Transverse colon (tissue), 4 donors: ENCODE data around the gene C4orf17. TPM values are rescaled to one million over a fixed set of nuclear protein-coding genes. Genes with fewer than 3 reads are reported as not detected.

Source experiments
- DNase-seq: peaks from one replicate; pipeline ENCODE4 v3.0.0-alpha.2; 2019
- H3K27ac ChIP-seq, 4 donors: fragments of 200-600 bp; sonication (generic); 2 replicates each; pipeline ENCODE4 v1.5.1; 2016 to 2018; ENCODE audit warnings: inconsistent platforms in 4 of 4
- H3K27me3 ChIP-seq: fragments of 200-600 bp; sonication (generic); 2 replicates; pipeline ENCODE4 v1.5.1; 2017; ENCODE audit warnings: inconsistent platforms
- H3K36me3 ChIP-seq, 4 donors: fragments of 200-600 bp; sonication (generic); 2 replicates each; pipeline ENCODE4 v1.5.1; 2017 to 2019; ENCODE audit warnings: inconsistent platforms in 4 of 4
- H3K4me1 ChIP-seq, 4 donors: fragments of 200-600 bp; sonication (generic); 2 replicates each; pipeline ENCODE4 v1.5.1; 2017 to 2020; ENCODE audit warnings: inconsistent platforms in 4 of 4
- H3K4me3 ChIP-seq, 4 donors: fragments of 200-600 bp; sonication (generic); 1 replicate in 1 of 4; 2 replicates in 3 of 4; pipeline versions ENCODE4 v1.5.1 to v1.6.1; 2017 to 2019; ENCODE audit warnings: inconsistent platforms in 4 of 4
- H3K9me3 ChIP-seq, 2 donors: fragments of 200-600 bp; sonication (generic); 2 replicates each; pipeline ENCODE4 v1.5.1; 2017 to 2019; ENCODE audit warnings: inconsistent platforms in 2 of 2
- CTCF ChIP-seq, 5 experiments: fragments of 200-600 bp in 3 of 5; fragments of 450-650 bp in 2 of 5; sonication (generic) in 3 of 5; IDR thresholded peaks; 1 replicate in 2 of 5; 2 replicates in 3 of 5; pipeline ENCODE4 v1.5.1; 2016 to 2017; ENCODE audit warnings: antibody characterized with exemption in 5 of 5, inconsistent platforms in 3 of 5, mild to moderate bottlenecking in 2 of 5, moderate library complexity in 1 of 5
- EP300 ChIP-seq: sonication (generic); formaldehyde crosslinking; IDR thresholded peaks from one replicate; pipeline ENCODE4 v1.6.1; 2017; ENCODE audit warnings: antibody characterized with exemption, low read depth
- POLR2A ChIP-seq: fragments of 450-650 bp; IDR thresholded peaks from one replicate; pipeline ENCODE4 v1.6.1; 2016; ENCODE audit warnings: antibody characterized with exemption, mild to moderate bottlenecking, moderate library complexity
- POLR2AphosphoS5 ChIP-seq, 3 donors: sonication (generic); formaldehyde crosslinking; IDR thresholded peaks; one replicate each; pipeline ENCODE4 v1.6.1; 2016; ENCODE audit warnings: antibody characterized with exemption in 3 of 3
- WGBS, 2 donors: methylation state at CpG; one replicate each; pipeline ENCODE4 v1.1.5; 2018; ENCODE audit warnings: low coverage in 1 of 2; 5-methylcytosine and 5-hydroxymethylcytosine counted together
- in situ Hi-C, 4 donors: fragments of 200-750 bp; cut with MboI; loops; one replicate each; pipeline versions ENCODE4 v1.15.0 to v1.15.1; 2017; ENCODE audit warnings: low sequenced_read_pairs in 3 of 4, low pct_ligation_motif_present in 1 of 4, low pct_unique_long_range_greater_than_20kb in 1 of 4
- intact Hi-C: fragments of 100-400 bp; cut with DNase I; formaldehyde crosslinking; loops from one replicate; pipeline ENCODE4 v1.15.1; 2023; ENCODE audit warnings: low total_unique reads
- total RNA-seq, 4 donors: library from RNA; depleted of rRNA; stranded (reverse); fragments of >200 nt; gene quantifications; one replicate each; pipeline ENCODE4 v1.1.0, GENCODE V29; 2016

Gene C4orf17
- total RNA-seq, 4 donors from 2014 or later, result not detected

GRCh38 chr4:99585516-99585915 lies 74.7 kb downstream of the C4orf17 start:
- Histone ChIP-seq H3K27me3 (no peaks in the 10 kb centered on the region), H3K27ac (no peak overlapping the region), H3K9me3 (no peaks in the 10 kb centered on the region), H3K4me1 (peaks cover 0 to 26% (median 17%) of the 10 kb centered on the region in 4 donors), H3K4me3 (no peak overlapping the region), H3K36me3 (no peaks in the 10 kb centered on the region)
- DNase-seq, result no peak
- WGBS, 2 donors, result 38 to 63% methylated on average over 1 of the region's 1 CpG
- intact Hi-C loops, result no loop called here
- in situ Hi-C loops, result no loop called here
- TF ChIP-seq POLR2AphosphoS5 (IDR thresholded peaks at IDR 0.05) (no peak), CTCF (IDR thresholded peaks at IDR 0.05) (no peak), EP300 (no peak), POLR2A (no peak)

- intact Hi-C loops, result no loop called here
- no peaks in the 10 kb centered on the region for H3K9me3 ChIP-seq
- in situ Hi-C loops, result no loop called here
- H3K27ac ChIP-seq, result peak overlapping the region; percentile 9 to 45 (median 36)
- no peaks in the 10 kb centered on the region for H3K36me3 ChIP-seq
- TF ChIP-seq CTCF (IDR thresholded peaks at IDR 0.05) (no peak), POLR2A (no peak), POLR2AphosphoS5 (IDR thresholded peaks at IDR 0.05) (no peak), EP300 (no peak)
- peaks cover 0 to 26% (median 17%) of the 10 kb centered on the region in 4 donors for H3K4me1 ChIP-seq
- WGBS, 2 donors, result 30 to 34% methylated on average over 2 of the region's 2 CpGs
- no peak overlapping the region for H3K4me3 ChIP-seq
- no peaks in the 10 kb centered on the region for H3K27me3 ChIP-seq
- DNase-seq, result no peak
Observed at GRCh38 chr4:99586322-99586721, 75.5 kb downstream of the C4orf17 start.

GRCh38 chr4:99586797-99587196 lies 76.0 kb downstream of the C4orf17 start:
- 0 to 35% methylated on average over 1 of the region's 1 CpG for WGBS, 2 donors
- intact Hi-C loops, result no loop called here

GRCh38 chr4:99587309-99587708 lies 76.5 kb downstream of the C4orf17 start:
- DNase-seq, result no peak
- peaks cover 0 to 26% (median 17%) of the 10 kb centered on the region in 4 donors for H3K4me1 ChIP-seq
- TF ChIP-seq POLR2AphosphoS5 (IDR thresholded peaks at IDR 0.05) (no peak), CTCF (IDR thresholded peaks at IDR 0.05) (no peak), POLR2A (no peak)

More at GRCh38 chr4:99586797-99587196, 76.0 kb downstream of the C4orf17 start:
- no peak overlapping the region for H3K4me3 ChIP-seq
- peaks cover 0 to 26% (median 17%) of the 10 kb centered on the region in 4 donors for H3K4me1 ChIP-seq
- DNase-seq, result no peak
- H3K27ac ChIP-seq, result peak overlapping the region; percentile 9 to 45 (median 36)
- in situ Hi-C loops, result no loop called here
- H3K36me3 ChIP-seq, result no peaks in the 10 kb centered on the region
- no peaks in the 10 kb centered on the region for H3K9me3 ChIP-seq
- no peak for TF ChIP-seq POLR2A
- peak in 2 of 5 experiments; percentile 10 to 27 for TF ChIP-seq CTCF (IDR thresholded peaks at IDR 0.05)
- H3K27me3 ChIP-seq, result no peaks in the 10 kb centered on the region

More at GRCh38 chr4:99587309-99587708, 76.5 kb downstream of the C4orf17 start:
- Histone ChIP-seq H3K27ac (no peak overlapping the region), H3K27me3 (no peaks in the 10 kb centered on the region), H3K4me3 (no peak overlapping the region), H3K36me3 (no peaks in the 10 kb centered on the region), H3K9me3 (no peaks in the 10 kb centered on the region)
- intact Hi-C loops (no loop called here), in situ Hi-C loops (no loop called here)
